ENCODE results near the gene FMN1. TPM values are rescaled to one million over a fixed set of nuclear protein-coding genes. Genes with fewer than 3 reads are reported as not detected.

The FMN1 gene, protein sequence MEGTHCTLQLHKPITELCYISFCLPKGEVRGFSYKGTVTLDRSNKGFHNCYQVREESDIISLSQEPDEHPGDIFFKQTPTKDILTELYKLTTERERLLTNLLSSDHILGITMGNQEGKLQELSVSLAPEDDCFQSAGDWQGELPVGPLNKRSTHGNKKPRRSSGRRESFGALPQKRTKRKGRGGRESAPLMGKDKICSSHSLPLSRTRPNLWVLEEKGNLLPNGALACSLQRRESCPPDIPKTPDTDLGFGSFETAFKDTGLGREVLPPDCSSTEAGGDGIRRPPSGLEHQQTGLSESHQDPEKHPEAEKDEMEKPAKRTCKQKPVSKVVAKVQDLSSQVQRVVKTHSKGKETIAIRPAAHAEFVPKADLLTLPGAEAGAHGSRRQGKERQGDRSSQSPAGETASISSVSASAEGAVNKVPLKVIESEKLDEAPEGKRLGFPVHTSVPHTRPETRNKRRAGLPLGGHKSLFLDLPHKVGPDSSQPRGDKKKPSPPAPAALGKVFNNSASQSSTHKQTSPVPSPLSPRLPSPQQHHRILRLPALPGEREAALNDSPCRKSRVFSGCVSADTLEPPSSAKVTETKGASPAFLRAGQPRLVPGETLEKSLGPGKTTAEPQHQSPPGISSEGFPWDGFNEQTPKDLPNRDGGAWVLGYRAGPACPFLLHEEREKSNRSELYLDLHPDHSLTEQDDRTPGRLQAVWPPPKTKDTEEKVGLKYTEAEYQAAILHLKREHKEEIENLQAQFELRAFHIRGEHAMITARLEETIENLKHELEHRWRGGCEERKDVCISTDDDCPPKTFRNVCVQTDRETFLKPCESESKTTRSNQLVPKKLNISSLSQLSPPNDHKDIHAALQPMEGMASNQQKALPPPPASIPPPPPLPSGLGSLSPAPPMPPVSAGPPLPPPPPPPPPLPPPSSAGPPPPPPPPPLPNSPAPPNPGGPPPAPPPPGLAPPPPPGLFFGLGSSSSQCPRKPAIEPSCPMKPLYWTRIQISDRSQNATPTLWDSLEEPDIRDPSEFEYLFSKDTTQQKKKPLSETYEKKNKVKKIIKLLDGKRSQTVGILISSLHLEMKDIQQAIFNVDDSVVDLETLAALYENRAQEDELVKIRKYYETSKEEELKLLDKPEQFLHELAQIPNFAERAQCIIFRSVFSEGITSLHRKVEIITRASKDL (N-terminal part only)
- total RNA-seq: 4.6 TPM

DNA sequence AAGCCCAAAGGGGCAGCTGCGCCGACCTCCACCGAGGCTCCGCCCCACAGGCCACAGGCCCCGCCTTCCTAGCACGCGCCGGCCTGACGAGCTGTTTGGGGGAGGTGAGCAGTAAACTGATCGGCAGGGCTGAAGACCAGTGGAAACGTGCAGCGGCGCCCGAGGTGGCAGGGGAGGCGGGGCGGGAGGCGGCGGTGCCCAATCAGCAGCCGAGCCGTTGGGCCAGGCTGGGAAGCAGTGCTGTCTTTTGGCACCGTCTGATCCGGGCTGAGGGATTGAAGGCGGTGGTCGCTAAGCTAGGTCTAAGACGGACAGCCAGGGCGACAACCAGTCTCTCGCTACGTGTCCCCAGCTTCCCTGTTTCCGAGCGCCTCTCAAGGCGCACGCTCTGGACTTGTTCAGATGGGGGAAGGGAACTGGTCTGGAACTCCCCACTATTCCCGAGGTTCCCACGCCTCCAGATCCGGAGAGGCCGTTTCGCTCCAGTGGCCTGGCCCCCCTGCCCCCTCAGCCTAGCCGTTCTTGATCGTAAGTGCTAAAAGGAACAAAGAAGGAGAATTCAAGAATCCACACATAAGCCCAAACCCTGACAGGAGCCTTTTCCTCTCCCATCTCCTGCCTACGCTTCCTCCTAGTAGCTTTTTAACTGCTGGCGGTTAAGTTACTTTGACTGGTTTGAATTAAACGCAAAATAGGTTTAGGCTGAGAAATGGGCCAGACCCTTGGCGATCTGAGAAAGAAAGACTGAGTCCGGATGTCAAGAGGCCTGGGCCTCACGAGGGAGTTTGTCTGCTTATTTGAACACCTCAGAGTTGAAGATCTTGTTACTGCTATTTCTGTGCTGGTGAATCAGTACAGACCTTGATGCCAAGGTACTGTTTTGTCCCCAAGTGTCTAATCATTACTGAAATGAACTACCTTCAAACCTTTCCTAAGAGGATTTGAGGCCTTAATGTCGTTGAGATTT, at the start of gene FMN1:
Gene FMN1 (minus strand): TSS at position 11 of the 967 bp plus-strand sequence. CDS start 39,800 bp downstream, outside the sequence.
- peak; percentile 98 for ATAC-seq

DNA sequence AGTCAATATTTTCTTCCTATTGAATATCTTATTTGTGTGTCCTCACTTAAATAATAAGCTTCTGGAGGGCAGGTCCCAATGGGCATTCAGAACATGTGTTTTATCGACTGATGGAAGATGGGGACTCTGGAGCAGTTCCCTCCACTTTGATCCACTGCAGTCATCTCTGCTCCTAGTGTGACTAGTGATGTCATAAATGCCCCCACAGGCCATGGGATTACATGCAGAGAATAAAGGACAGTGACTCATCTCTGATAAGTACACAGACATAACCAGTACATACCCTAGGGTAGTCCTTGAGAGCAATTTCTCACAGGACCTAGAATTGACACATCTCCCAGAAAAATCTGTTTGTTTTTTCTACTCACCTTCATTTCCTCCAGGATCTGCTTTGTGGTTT, 49.4 kb upstream of the FMN1 start:
- no peak for ATAC-seq

- ATAC-seq: no peak
Observed at GRCh38 chr15:33243393-33243792, 48.9 kb upstream of the FMN1 start.

GRCh38 chr15:33242669-33243191, 48.2 kb upstream of the FMN1 start:
- ATAC-seq: peak; percentile 35

DNA sequence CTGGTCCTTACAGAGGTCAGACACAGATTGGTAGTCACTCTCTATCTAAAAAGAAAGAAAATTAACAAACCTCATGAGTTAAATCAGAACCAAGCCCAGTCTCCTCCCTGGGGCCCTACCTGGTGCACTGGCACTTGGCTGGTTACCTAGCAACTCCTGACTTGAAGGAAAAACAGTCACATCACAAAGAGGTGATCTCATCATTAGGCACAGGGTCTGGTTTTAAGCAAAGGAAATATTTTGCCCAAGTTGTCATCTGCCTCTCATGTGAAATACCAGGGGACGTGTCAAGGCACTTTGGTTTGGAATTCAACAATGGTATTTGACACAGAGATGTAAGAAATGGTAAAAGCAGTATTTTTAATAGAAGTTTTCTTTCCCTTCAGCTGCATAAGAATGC, 47.7 kb upstream of the FMN1 start:
- ATAC-seq: peak; percentile 48

- ATAC-seq: no peak
Observed at GRCh38 chr15:33236841-33237509, 42.5 kb upstream of the FMN1 start.

GRCh38 chr15:33234020-33234461, 39.5 kb upstream of the FMN1 start:
- ATAC-seq: no peak

- ATAC-seq: peak; percentile 32
Observed at GRCh38 chr15:33226559-33227181, 32.2 kb upstream of the FMN1 start.

- ATAC-seq: no peak
Observed at GRCh38 chr15:33218071-33218491, 23.6 kb upstream of the FMN1 start.

- peak; percentile 79 for ATAC-seq
Observed at GRCh38 chr15:33215941-33216872, 21.7 kb upstream of the FMN1 start.

GRCh38 chr15:33211176-33211808, 16.8 kb upstream of the FMN1 start:
- no peak for ATAC-seq

GRCh38 chr15:33209575-33210481, 15.3 kb upstream of the FMN1 start:
- ATAC-seq: no peak

GRCh38 chr15:33207646-33208045, 13.1 kb upstream of the FMN1 start:
- no peak for ATAC-seq

DNA sequence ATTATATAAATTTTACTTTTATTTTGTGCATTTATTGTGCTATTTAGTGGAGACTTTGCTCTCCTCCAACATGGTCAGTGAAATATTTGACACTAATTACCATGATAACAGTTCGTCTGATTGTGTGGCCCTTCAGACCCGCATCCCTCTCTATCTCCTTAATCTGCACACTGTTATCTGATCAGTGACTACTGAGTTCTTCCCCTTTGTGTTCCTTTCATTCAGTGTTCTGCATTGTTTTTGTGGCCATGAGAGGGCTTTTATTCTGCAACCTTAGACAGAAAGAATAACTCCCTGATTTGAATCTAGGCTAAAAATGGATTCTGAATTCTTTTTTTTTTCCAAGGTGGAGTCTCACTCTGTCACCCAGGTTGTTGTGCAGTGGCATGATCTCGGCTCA, 11.9 kb upstream of the FMN1 start:
- no peak for ATAC-seq

DNA sequence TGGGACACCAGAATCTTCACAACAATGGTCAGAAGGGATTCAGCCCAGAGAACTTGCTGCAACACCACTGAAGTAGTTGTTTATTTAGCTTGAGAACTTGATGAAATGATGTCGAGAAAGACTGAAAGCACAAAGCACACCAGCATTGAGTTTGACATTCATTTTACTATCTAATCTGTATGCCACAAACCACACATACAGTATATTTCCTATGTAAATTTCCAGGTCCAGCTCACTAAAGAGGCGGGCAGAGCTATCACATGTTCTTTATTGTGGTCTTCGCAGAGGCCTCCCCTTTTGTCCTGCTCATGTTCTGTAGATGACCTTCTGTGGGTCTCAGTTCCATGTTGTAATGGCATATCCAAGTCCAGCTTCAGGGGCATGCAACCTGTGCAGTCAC, 10.4 kb upstream of the FMN1 start:
- ATAC-seq: no peak

- no peak for ATAC-seq
Observed at GRCh38 chr15:33204087-33204486, 9.6 kb upstream of the FMN1 start.

- peak; percentile 92 for ATAC-seq
Observed at GRCh38 chr15:33201491-33202231, 7.1 kb upstream of the FMN1 start.

Data from esophagus mucosa (tissue), 1 donor.